SK-N-MC (cell line): ENCODE results near the gene ALKBH6.

Experiments used
- DNase-seq: peaks from one replicate; pipeline ENCODE4 v3.0.0-alpha.2; 2011; ENCODE audit warnings: low read depth, low spot score
- H3K27ac ChIP-seq: fragments of 200-600 bp; sonication (generic); 2 replicates; pipeline ENCODE4 v1.5.1; 2016; ENCODE audit warnings: mixed run types
- H3K36me3 ChIP-seq: fragments of 200-600 bp; sonication (generic); 2 replicates; pipeline ENCODE4 v1.6.1; 2017; ENCODE audit warnings: antibody characterized with exemption, low read length, mixed read lengths; ENCODE audit not compliant: insufficient read depth
- H3K4me3 ChIP-seq: fragments of 200-600 bp; sonication (generic); 2 replicates; pipeline ENCODE4 v1.5.1; 2016
- H3K9ac ChIP-seq: fragments of 200-600 bp; sonication (generic); 2 replicates; pipeline ENCODE4 v1.8.0; 2017; ENCODE audit warnings: mixed run types, mixed read lengths; ENCODE audit not compliant: insufficient read length
- H3K9me3 ChIP-seq: fragments of 200-600 bp; sonication (generic); 2 replicates; pipeline ENCODE4 v1.6.1; 2017; ENCODE audit warnings: low read depth, mild to moderate bottlenecking, antibody characterized with exemption, low read length, moderate library complexity, mixed read lengths
- EZH2 ChIP-seq: fragments of 200-600 bp; sonication (generic); IDR thresholded peaks from one replicate; pipeline ENCODE4 v1.6.1; 2017; ENCODE audit warnings: antibody characterized with exemption
- FOXP2 ChIP-seq: optimal IDR thresholded peaks from 2 replicates; pipeline ENCODE3; 2011; ENCODE audit warnings: mild to moderate bottlenecking, moderate library complexity; ENCODE audit not compliant: insufficient read depth; ENCODE audit errors: extremely low read length, control extremely low read depth
- POLR2AphosphoS5 ChIP-seq: IDR thresholded peaks from 2 replicates; pipeline ENCODE4 v1.6.1; 2012; ENCODE audit warnings: mild to moderate bottlenecking, low read depth, low read length, borderline replicate concordance

Gene ALKBH6

GRCh38 chr19:36019061-36019670 is 5.2 kb upstream of the ALKBH6 start:
- Histone ChIP-seq H3K9ac (no peak overlapping the region), H3K36me3 (no peaks in the 10 kb centered on the region; the same call in 1 of the 2 replicates), H3K9me3 (no peaks in the 10 kb centered on the region), H3K27ac (no peak overlapping the region), H3K4me3 (no peak overlapping the region)
- TF ChIP-seq POLR2AphosphoS5 = no peak
- no peak for TF ChIP-seq EZH2
- TF ChIP-seq FOXP2 = no peak
- DNase-seq = no peak

- TF ChIP-seq FOXP2 (no peak), EZH2 (no peak), POLR2AphosphoS5 (no peak)
- Histone ChIP-seq H3K9ac (peak overlapping the region; percentile 86), H3K9me3 (no peaks in the 10 kb centered on the region), H3K4me3 (peak overlapping the region; percentile 92), H3K36me3 (no peaks in the 10 kb centered on the region), H3K27ac (no peak overlapping the region)
- DNase-seq = no peak
Observed at GRCh38 chr19:36013280-36014011, 567 bp downstream of the ALKBH6 start.

- no peak overlapping the region for H3K4me3 ChIP-seq
- no peak for DNase-seq
- no peaks in the 10 kb centered on the region for H3K9me3 ChIP-seq
- H3K9ac ChIP-seq = no peak overlapping the region
- H3K36me3 ChIP-seq = no peaks in the 10 kb centered on the region
- H3K27ac ChIP-seq = no peak overlapping the region
- TF ChIP-seq FOXP2 = no peak
Observed at GRCh38 chr19:36010402-36010801, 3.6 kb downstream of the ALKBH6 start.

- Histone ChIP-seq H3K4me3 (peak overlapping the region; percentile 76), H3K27ac (no peak overlapping the region), H3K36me3 (no peaks in the 10 kb centered on the region), H3K9ac (no peak overlapping the region), H3K9me3 (no peaks in the 10 kb centered on the region)
- no peak for DNase-seq
- no peak for TF ChIP-seq EZH2
Observed at GRCh38 chr19:36009633-36010379, 4.2 kb downstream of the ALKBH6 start.

GRCh38 chr19:36009220-36009619 is 4.8 kb downstream of the ALKBH6 start:
- Histone ChIP-seq H3K9me3 (no peaks in the 10 kb centered on the region), H3K27ac (no peak overlapping the region), H3K4me3 (peak overlapping the region; percentile 76), H3K36me3 (no peaks in the 10 kb centered on the region), H3K9ac (peak overlapping the region; percentile 76)
- DNase-seq = no peak
- TF ChIP-seq EZH2 = no peak
- peak; percentile 55 for TF ChIP-seq FOXP2
- TF ChIP-seq POLR2AphosphoS5 = no peak

GRCh38 chr19:36008336-36008978 is 5.6 kb downstream of the ALKBH6 start, which contains the start of gene SYNE4:
SYNE4 (minus strand) TSS chr19:36008813; CDS start chr19:36008681, 132 bp downstream.
- H3K4me3 ChIP-seq = peak within 1 kb of the TSS; percentile 76
- H3K9me3 ChIP-seq = no peaks in the 10 kb centered on the region
- TF ChIP-seq EZH2 (no peak), FOXP2 (no peak), POLR2AphosphoS5 (no peak)
- H3K36me3 ChIP-seq = no peaks in the 10 kb centered on the region
- H3K27ac ChIP-seq = no peak within 1 kb of the TSS
- H3K9ac ChIP-seq = peak within 1 kb of the TSS; percentile 76
- DNase-seq = no peak

- Histone ChIP-seq H3K36me3 (no peaks in the 10 kb centered on the region), H3K9me3 (no peaks in the 10 kb centered on the region), H3K9ac (no peak overlapping the region), H3K4me3 (no peak overlapping the region), H3K27ac (no peak overlapping the region)
- DNase-seq = no peak
- no peak for TF ChIP-seq POLR2AphosphoS5
- no peak for TF ChIP-seq EZH2
- no peak for TF ChIP-seq FOXP2
Observed at GRCh38 chr19:36006955-36007354, 7.1 kb downstream of the ALKBH6 start.

GRCh38 chr19:36003284-36003683 is 10.7 kb downstream of the ALKBH6 start:
- DNase-seq = no peak
- Histone ChIP-seq H3K9ac (no peak overlapping the region), H3K27ac (no peak overlapping the region), H3K36me3 (no peaks in the 10 kb centered on the region), H3K9me3 (no peaks in the 10 kb centered on the region), H3K4me3 (no peak overlapping the region)
- TF ChIP-seq EZH2 = no peak
- TF ChIP-seq FOXP2 = no peak
- no peak for TF ChIP-seq POLR2AphosphoS5
